HG03469 (cell line): ENCODE measurements around the gene SMIM13.

Experiments used
- ATAC-seq: cut with Tn5 transposase; IDR thresholded peaks from one replicate; pipeline ENCODE4 v1.9.1; 2021; ENCODE audit warnings: mild to moderate bottlenecking, moderate library complexity, moderate number of reproducible peaks; ENCODE audit not compliant: unreplicated experiment

SMIM13 gene

GRCh38 chr6:11120271-11121005 lies 26.8 kb downstream of the SMIM13 start:
- ATAC-seq = no peak

- ATAC-seq = no peak
Observed at GRCh38 chr6:11121851-11122250, 28.2 kb downstream of the SMIM13 start.

GRCh38 chr6:11122380-11122779 lies 28.7 kb downstream of the SMIM13 start:
- ATAC-seq = no peak

- no peak for ATAC-seq
Observed at GRCh38 chr6:11123978-11124377, 30.3 kb downstream of the SMIM13 start.

DNA sequence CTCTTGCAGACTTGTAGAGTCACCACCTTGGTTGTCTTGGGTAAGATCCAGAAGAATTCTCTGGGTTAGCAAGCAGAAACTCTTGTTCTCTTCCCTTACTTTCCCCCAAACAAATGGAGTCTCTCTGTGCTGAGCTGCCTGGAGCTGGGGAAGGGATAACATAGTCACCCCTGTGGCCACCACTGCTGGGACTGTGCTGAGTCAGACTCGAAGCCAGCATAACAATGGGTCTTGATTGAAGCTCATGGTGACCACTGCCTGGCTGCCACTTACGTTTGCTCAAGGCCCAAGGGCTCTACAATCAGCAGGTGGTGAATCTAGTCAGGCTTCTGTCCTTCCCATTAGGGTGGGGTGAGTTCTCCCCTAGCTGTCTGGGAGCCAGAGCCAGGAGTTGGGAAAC lies 33.2 kb downstream of the SMIM13 start:
- no peak for ATAC-seq

DNA sequence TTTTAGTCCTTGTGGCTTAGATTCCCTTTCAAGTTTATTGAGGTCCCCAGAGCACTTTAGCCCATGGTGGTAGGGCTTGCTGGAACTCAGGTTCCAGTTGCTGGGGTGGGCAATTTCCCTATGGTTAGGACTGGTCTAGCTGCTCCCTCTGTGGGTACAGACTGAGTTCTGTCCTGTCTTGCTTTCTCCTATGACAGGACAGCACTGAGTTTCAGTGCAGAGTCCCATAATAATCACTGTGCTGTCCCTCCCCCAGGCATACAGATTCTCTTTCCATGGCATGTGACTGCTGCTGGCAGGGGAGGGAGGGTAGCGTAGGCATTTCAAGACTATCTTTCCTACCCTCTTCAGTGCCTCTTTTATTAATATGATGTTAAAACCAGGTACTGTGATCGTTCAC lies 35.0 kb downstream of the SMIM13 start:
- ATAC-seq = no peak

DNA sequence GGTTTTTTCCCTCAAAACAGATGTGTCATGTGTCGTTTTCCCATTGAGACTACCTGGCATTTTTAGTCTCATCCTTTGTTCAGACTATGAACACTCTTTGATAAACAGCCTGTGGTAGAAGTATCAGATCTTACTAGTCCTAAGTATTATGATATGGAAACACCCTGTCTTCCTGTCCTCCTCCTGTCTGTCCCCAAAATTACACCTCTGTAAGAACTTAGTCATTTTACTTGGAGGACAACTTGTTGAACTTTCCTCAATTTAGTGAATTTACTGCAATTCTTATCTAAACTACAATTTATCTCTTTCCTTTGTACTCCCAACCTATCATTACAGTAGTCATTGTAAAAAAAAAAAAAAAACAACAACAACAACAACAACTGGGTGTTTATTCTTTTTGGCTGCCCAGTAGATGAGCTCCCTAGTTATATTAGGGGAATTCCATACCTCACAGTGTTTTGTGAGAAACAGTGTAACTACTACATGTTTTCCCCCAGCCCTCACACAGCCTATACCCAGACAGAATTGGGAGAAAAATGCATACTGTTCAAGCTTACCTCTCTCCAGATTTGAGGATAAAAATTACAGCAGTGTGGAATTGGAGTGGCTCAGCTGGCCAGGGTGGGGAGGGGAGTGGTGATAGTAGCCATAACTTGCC lies 36.4 kb downstream of the SMIM13 start:
- ATAC-seq = no peak

- no peak for ATAC-seq
Observed at GRCh38 chr6:11130605-11131004, 37.0 kb downstream of the SMIM13 start.

- ATAC-seq = no peak
Observed at GRCh38 chr6:11132194-11132888, 38.7 kb downstream of the SMIM13 start.

DNA sequence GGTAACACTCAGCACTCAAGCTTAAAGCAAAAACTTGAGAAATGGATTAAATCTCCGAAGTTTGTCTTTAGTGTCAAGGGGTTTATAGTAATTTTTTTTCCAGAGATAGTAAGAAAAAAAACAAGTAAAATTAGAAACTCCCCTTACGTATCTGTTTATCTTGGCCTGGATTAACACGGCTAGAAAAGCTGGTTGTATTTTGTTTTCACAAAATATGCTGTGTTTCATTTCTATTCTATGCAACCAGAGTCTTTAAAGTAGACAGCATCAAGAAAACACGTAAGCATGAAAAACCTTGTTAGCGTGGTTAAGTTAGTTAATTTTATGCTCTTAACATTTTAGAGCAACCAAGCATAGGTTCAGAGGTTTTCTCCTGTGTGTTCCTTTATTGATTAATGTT lies 39.6 kb downstream of the SMIM13 start:
- no peak for ATAC-seq

GRCh38 chr6:11136809-11137208 lies 43.2 kb downstream of the SMIM13 start:
- no peak for ATAC-seq

DNA sequence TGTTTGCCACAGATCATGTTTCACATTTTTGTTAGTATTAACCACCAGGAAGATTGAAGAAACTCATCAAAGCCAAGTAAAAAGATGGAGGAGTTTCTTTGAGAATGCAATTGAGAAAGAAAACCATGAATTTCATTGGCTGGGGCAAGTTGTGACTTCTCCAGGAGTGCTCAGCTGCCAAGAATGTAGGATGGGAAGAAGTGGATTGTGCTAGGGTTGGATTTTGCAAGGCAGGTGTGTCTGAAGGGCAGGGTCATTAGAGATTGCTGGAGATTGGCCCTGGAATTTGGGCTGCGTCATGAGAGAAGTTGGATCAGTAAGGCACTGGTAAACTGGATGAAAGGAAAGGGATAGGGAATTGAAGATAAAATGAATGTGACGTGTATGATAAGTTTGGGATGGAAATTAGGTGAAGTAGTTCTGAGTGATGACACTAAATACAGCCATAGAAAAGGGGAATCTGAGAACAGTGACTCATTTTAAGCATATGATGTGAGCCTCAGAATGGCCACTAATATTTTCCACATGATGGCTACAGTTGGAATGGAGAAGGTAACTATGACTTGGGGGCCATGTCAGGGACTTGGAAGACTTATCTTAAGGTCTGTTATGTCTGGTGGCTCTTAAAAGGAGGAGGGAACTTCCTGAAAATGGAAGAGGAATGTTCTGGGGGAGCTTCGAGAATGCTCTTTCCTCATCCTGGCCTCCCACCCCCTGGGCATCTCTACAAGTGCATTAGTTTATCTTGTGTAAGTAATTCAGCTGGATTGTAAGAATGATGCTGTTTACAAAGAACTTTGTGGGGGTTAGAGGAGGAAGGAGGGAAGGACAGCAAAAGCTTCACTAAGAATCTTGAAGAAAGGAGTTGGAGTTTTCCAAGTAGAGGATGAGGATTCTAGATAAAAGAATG lies 45.7 kb downstream of the SMIM13 start:
- ATAC-seq = no peak

GRCh38 chr6:11140056-11140455 lies 46.4 kb downstream of the SMIM13 start:
- no peak for ATAC-seq

DNA sequence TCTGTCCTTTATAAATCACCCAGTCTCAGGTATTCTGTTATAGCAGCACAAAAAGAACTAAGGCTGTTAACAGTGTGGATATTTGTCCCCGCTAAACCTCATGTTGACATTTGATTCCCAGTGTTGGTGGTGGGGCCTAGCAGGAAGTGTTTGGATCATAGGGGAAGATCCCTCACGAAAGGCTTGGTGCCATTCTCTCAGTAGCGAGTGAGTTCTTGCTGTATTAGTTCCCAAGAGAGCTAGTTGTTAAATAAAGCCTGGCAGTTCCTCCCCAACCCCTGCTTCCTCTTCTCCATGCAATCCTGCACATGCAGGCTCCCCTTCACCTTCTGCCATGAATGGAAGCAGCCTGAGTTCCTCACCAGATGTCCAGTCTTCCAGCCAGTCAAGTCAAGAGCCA lies 47.7 kb downstream of the SMIM13 start:
- ATAC-seq = no peak

GRCh38 chr6:11142296-11143027 lies 48.8 kb downstream of the SMIM13 start:
- no peak for ATAC-seq

DNA sequence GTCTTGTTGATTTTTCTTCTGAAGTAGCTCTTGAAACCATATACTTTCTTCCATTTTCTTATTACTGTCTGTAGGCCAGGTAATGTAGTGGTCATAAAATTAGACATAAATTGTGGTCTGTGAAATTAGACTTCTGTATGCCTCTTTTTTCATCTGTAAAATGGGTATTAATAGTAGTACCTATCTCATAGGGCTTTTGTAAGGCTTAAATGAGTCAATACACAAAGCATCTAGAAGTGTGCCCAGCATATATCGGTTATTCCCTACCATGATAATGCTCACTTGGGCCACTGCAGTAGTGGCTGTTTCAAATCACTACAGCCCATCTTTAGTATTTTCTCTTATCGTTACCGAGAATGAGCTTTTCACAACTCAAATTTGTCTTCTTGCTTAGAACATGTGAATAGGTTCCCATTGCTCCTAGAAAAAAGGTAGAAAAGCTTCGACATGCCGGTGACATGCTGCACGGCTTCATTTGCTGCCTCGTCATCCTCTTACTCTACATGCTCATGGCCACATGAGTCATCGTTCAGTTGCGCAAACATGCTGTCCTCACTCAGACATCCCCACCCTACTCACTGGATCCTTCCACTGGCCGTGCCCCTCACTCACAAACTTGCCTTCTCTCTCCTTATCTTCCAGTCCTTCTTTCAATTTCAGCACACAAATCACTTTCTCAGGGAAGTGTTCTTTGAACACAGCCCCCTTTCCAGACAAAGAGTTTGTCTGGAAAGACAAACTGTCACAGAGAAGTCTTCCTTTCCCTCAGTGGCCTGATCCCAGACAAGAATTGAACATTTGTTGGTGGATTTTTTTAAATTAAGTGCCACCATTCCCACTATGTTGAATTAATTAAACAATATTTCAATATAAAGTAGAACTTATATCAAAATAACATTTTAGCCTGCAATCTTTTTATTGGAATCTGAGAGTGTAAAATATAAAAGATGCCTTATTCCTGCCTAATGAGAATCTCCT lies 50.0 kb downstream of the SMIM13 start:
- ATAC-seq = no peak

- peak; percentile 46 for ATAC-seq
Observed at GRCh38 chr6:11144393-11144851, 50.8 kb downstream of the SMIM13 start.

DNA sequence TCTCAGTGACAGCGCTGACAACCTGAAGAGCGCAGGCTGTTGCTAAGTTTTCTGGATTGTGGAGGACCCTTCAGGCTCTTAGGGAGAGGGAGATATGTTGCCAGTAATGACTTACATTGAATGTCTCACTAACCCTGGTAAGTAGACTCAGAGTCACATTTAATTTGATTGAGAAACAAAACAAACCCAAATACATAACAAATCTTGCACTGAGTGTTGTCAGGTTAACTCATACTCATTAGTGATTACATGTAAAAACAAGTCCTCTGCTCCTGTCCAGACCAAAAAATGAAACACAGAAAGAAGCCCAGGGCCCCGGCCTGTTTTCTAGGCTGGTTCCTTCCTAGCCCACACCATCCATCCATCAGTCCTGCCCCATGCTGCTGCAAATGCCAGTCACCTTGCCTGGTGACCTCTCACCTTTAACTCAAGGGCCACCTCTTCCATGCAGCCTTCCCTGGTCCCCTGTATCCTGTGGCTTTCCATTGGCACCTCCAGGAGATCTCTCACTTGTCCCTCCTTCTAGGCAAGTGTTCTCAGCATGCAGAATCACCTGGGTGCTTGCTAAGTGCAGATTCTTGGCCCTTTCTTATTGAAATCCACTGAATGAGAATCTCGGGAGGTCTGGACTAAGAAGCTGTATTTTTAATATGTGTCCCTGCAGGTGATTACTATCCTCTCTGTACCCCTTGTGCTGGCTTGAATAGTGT lies 52.6 kb downstream of the SMIM13 start:
- no peak for ATAC-seq
